ENCODE data around the gene C16orf89.
"Not testable (repeated sequence)": the region's sequence is repeated elsewhere in the genome, so short reads cannot be mapped to it uniquely, and the experiment has no call there.

C16orf89 gene

DNA sequence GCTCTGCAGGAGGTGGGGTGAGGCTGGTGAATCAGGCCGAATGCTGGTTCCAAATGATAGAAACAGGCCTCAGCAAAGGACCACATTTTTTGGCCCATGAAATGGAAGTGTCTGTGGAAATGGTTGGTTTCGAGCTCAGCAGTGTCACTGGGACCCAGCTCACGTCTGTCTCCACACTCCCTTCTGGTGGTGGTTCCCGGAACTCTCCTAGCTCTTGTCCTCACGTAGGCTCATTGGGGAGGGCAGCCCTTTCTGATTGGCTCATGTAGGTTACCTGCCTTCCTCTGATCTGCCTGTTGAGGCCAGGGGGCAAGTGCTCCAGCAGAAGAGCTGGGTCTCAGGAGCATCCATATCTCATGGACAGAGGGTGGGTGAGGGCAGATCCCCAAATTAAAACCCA lies 9.9 kb upstream of the C16orf89 start:
- H3K4me3 ChIP-seq (ENCODE audit: control insufficient read depth, low read depth, low read length), result no peak overlapping the region
- DNase-seq (ENCODE audit: low read depth), result no peak
- TF ChIP-seq, protein P1, sequence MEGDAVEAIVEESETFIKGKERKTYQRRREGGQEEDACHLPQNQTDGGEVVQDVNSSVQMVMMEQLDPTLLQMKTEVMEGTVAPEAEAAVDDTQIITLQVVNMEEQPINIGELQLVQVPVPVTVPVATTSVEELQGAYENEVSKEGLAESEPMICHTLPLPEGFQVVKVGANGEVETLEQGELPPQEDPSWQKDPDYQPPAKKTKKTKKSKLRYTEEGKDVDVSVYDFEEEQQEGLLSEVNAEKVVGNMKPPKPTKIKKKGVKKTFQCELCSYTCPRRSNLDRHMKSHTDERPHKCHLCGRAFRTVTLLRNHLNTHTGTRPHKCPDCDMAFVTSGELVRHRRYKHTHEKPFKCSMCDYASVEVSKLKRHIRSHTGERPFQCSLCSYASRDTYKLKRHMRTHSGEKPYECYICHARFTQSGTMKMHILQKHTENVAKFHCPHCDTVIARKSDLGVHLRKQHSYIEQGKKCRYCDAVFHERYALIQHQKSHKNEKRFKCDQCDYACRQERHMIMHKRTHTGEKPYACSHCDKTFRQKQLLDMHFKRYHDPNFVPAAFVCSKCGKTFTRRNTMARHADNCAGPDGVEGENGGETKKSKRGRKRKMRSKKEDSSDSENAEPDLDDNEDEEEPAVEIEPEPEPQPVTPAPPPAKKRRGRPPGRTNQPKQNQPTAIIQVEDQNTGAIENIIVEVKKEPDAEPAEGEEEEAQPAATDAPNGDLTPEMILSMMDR (IDR thresholded peaks at IDR 0.05; ENCODE audit: control insufficient read depth, insufficient read depth, low read depth, low read length, missing control alignments), result no peak

DNA sequence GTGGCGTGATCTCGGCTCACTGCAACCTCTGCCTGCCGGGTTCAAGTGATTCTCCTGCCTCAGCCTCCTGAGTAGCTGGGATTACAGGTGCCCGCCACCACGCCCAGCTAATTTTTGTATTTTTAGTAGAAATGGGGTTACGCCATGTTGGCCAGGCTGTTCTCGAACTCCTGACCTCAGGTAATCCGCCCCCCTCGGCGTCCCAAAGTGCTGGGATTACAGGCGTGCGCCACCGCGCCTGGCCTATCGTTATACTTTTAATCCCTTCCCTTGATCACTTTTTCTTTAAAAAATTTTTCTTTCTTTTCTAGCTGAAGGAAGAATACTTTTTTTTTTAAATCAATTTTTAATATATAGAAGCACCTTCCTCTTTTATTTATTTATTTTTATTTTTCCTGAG lies 8.0 kb upstream of the C16orf89 start:
- DNase-seq (ENCODE audit: low read depth); H3K4me3 ChIP-seq (ENCODE audit: control insufficient read depth, low read depth, low read length): not testable (repeated sequence)

DNA sequence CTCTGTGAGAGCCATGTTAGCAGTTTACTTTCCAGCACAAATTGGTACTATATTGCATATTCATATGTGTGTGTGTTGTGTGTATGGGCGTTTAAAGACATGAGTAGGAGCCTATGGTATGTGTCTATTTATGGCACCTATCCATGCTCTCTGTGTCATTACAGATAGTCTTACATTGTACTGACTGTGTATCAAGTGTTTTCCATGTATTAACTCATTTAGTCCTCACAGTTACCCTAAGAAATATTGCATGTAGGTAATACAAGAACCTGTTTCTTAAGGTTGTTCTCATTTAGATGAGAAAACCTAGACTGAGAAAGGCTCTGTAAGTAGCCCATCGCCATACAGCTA lies 7.5 kb upstream of the C16orf89 start:
- DNase-seq (ENCODE audit: low read depth), result no peak
- TF ChIP-seq, protein P1 (IDR thresholded peaks at IDR 0.05; ENCODE audit: control insufficient read depth, insufficient read depth, low read depth, low read length, missing control alignments), result no peak
- no peak overlapping the region for H3K4me3 ChIP-seq (ENCODE audit: control insufficient read depth, low read depth, low read length)

DNA sequence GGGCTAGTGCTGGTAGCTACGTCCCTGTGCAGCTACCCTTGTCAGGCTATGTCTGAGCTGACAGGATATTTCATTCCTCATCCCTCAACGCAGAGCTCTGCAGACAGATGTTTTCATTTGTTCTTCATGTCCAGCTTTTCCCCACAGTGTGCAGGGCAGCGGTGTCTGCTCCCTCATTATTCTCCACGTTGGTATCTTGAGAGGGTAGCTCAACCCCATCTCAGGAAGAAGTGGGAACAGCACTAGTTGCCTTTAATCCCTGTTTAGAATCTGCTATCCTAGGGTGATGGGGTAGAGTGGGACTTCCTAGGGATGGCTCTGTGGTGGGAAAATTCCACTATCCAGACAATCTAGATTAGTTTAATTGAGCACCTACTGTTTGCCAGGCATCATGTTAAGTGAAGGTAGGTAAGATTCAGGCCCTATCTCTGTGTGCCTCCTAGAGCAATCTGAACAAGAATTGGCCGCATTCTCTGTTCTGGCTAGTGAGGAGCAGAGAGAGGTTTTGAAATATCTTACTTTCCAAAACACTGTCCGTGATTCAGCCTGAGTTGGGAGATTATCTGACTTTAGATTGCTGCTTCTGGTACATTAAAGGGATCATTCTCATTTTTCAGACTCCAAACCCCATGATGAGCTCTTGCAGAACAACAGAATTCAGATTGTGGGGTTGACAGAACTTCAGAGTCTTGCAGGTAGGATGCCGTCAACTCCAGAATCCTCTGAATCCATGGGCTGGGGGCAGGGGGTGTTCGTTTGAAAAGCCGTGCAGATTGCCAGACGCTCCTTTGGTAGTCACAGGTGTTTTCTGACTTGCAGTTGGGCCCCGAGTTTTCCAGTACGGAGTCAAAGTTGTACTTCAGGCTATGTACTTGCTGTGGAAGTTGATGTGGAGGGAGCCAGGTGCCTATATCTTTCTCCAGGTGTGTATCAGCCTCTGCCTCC lies 6.8 kb upstream of the C16orf89 start:
- TF ChIP-seq, protein P1 (IDR thresholded peaks at IDR 0.05; ENCODE audit: control insufficient read depth, insufficient read depth, low read depth, low read length, missing control alignments), result no peak
- DNase-seq (ENCODE audit: low read depth), result no peak
- peak overlapping the region; percentile 80 for H3K4me3 ChIP-seq (ENCODE audit: control insufficient read depth, low read depth, low read length)

DNA sequence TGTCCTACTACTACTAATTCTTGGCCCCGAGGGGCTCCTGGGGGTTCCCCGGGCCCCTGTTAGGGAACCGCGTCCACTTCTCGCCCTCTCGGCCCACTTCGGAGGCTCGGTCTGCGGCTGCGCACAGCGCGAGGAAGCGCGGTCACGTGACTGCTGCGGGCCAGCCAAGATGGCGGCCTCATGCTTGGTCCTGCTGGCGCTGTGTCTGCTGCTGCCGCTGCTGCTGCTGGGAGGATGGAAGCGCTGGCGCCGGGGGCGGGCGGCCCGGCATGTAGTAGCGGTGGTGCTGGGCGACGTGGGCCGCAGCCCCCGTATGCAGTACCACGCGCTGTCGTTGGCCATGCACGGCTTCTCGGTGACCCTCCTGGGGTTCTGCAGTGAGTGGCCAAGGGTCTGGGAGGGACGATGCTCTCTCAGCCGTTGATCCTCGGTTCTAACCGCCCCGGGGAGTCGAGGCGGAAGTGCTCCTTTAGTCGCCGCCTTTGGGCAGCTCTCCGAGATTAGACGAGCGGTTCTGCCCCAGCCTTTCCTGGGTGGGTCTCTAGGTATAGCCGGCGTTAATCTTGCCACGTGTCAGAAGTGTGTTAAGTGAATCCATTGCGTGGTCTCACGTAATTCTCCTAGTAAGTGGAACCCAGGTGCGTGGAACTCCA lies 6.1 kb upstream of the C16orf89 start, which contains the start of gene ALG1:
Gene ALG1 (plus strand): TSS at position 163 of the 653 bp plus-strand sequence. CDS start 7 bp downstream, at position 170.
- DNase-seq (ENCODE audit: low read depth), result peak; percentile 35
- peak within 1 kb of the TSS; percentile 80 for H3K4me3 ChIP-seq (ENCODE audit: control insufficient read depth, low read depth, low read length)
- TF ChIP-seq, protein P1 (IDR thresholded peaks at IDR 0.05; ENCODE audit: control insufficient read depth, insufficient read depth, low read depth, low read length, missing control alignments), result no peak

DNA sequence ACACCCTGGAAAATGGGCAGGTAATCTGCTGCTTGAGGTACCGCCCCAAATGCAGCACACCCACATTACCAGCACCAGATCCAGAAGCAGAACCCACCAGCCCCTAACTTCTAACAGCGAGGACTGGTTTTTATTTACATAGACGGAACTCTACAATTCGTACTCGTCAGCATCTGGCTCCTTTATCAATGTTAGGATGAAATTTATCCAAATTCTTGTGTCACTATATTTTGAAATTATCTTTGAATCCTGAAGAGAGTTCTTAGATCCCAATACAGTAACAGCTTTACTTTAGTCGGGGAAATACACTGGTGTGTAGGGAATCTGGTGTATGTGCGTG lies 5.6 kb upstream of the C16orf89 start:
- H3K4me3 ChIP-seq (ENCODE audit: control insufficient read depth, low read depth, low read length), result peak overlapping the region; percentile 80
- DNase-seq (ENCODE audit: low read depth), result no peak
- TF ChIP-seq, protein P1 (IDR thresholded peaks at IDR 0.05; ENCODE audit: control insufficient read depth, insufficient read depth, low read depth, low read length, missing control alignments), result no peak

Measured in AG09309 (cell line).